ENCODE results near the gene DCLRE1C.
"Not testable (repeated sequence)": the region's sequence is repeated elsewhere in the genome, so short reads cannot be mapped to it uniquely, and the experiment has no call there.

The DCLRE1C gene

DNA sequence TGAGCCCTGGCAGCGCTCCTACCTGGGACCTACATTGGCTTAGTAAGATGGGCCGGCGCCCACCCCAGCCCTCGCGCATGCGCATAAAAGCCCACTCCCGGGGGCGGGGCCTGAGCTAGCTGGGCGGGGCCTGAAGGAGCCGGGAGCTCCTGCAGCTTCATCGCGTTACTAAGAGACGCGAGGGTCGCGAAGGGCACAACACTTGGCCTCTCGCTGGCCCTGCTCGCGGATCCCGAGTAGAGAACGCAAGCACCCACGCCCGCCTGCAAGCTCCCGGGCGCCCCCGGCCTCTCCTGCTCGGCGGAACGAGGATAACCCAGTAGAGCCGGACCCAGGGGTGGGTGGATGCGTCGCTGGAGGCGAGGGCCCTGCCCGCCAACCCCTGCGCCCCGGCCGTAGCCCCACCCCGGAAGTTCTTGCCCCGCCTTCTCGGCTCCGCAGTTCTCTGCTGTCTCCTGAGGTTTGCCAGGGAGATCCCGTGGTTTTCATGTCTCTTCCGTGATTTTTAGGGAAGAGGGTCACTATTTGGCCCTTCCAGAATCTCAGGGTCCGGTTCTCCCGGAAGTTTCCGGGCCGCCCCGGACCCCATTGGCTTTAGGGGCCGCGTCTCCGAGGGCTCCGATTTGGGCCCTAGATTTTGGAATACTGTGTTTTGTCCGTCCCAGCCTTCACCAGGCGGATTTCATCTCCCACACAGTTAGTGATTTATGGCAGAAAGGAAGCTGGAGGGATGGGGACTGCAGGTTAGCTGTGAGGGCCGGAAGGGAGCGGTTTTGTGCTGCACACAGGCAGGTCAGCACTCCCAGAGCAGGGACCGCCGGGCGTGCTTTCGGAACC lies 5.5 kb upstream of the DCLRE1C start, which contains the start of gene MEIG1:
MEIG1 (plus strand) TSS at position 168 of the 837 bp plus-strand sequence. CDS start 7,081 bp downstream, outside the sequence.
- Mint-ChIP-seq H3K4me1 (peaks cover 6% of the 10 kb centered on the region), H3K27ac (peak within 1 kb of the TSS; percentile 95), H3K27me3 (no peaks in the 10 kb centered on the region), H3K36me3 (no peaks in the 10 kb centered on the region), H3K4me3 (peak within 1 kb of the TSS; percentile 94), H3K9me3 (no peaks in the 10 kb centered on the region)
- DNase-seq (ENCODE audit: low spot score in 2 of 2) = peak; percentile 93 to 99
- ATAC-seq (ENCODE audit: low read depth) = peak; percentile 78

DNA sequence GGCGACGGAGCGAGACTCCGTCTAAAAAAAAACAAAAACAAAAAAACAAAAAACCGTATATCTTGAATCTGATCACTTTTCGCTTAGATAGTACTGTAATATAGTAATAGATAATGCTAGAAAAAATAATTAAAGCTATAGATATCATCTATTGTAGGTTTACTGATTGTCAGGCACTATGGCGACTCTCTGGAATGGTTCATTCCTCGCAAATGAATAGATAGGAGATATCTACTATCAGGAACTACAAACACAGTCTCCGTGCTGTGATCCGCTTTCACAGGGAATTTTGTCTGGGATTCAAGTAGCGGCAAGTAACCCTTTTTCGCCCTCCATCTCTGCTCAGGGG lies 5.0 kb upstream of the DCLRE1C start:
- Mint-ChIP-seq H3K27ac (peak overlapping the region; percentile 95), H3K36me3 (no peaks in the 10 kb centered on the region), H3K4me1 (peaks cover 8% of the 10 kb centered on the region), H3K4me3 (peak overlapping the region; percentile 94), H3K9me3 (no peaks in the 10 kb centered on the region), H3K27me3 (no peaks in the 10 kb centered on the region)
- DNase-seq (ENCODE audit: low spot score in 2 of 2) = no peak
- ATAC-seq (ENCODE audit: low read depth) = no peak

DNA sequence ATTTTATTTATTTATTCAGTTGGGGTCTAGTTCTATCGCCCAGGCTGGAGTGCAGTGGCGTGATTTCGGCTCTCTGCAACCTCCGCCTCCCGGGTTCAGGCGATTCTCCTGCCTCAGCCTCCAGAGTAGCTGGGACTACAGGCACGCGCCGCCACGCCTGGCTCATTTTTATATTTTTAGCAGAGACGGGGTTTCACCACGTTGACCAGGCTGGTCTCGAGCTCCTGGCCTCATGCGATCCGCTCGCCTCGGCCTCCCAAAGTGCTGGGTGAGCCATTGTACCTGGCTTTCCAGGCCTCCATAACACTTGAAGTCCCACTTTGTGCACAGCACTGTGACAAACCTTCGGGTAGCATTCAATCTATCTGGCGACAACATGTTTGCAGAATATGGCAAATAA lies 1.0 kb upstream of the DCLRE1C start:
- Mint-ChIP-seq H3K27me3 (no peaks in the 10 kb centered on the region), H3K9me3 (no peaks in the 10 kb centered on the region), H3K4me1 (peaks cover 32% of the 10 kb centered on the region), H3K36me3 (peaks cover 2% of the 10 kb centered on the region), H3K4me3 (no peak overlapping the region), H3K27ac (peak overlapping the region; percentile 90)
- no peak for ATAC-seq (ENCODE audit: low read depth)
- DNase-seq (ENCODE audit: low spot score in 2 of 2) = no peak

DNA sequence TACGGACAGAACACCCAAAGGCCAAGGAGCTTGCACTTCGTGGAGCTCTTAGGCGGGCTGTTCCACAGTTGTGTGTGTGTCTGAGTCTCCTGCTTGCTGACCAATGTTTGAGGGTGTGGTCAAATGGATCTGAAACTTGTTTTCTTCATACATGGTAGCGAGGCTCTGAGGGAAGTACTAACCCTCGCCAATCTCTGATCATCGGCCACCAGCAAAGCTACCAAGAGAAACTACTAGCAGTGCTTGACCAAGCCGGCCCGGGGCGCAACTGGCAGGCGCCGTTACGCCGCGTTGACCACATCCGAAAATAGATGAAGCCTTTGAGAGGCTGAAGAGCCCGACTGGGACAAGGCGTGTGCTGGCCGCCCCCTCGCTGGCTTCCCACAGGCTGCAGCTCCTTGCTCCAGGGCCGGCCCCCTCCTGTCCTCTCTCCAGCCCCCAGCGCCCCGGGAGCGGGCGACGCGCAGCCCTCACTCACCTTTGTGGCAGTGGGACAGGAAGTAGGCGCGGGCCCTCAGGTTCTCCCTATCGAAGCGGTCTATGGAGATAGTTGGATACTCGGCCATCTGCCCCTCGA lies 384 bp downstream of the DCLRE1C start:
- peaks cover 9% of the 10 kb centered on the region for H3K36me3 Mint-ChIP-seq
- H3K9me3 Mint-ChIP-seq = no peaks in the 10 kb centered on the region
- H3K27ac Mint-ChIP-seq = peak overlapping the region; percentile 90
- peak overlapping the region; percentile 88 for H3K4me3 Mint-ChIP-seq
- DNase-seq (ENCODE audit: low spot score in 2 of 2) = no peak
- ATAC-seq (ENCODE audit: low read depth) = peak; percentile 9
- H3K4me1 Mint-ChIP-seq = peaks cover 34% of the 10 kb centered on the region
- H3K27me3 Mint-ChIP-seq = no peaks in the 10 kb centered on the region

DNA sequence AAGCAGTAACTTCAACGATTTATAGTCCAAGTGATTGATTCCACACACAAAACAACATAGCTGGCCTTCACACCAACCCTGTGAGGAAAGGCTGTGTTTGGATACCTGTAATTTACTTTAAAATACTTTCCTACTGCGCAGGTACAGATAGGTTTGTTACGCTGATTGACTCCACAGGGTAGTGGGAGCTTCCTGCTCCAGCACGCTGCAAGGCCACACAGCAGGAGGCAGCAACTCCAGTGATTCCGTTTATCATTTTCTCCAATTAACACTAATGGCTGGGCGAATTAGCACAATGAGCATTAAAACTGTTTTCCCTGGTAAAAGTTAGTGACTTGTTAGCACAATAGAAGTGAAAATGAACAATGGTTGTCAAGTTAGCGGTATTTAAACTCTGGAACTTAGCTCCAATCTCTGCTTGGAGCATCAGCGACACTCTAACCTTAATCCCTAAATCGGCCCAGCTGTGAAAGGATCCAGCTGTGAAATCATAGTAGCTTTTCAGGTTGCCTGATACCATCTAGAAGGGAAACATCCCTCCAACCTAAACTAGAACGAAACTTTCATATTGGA lies 959 bp downstream of the DCLRE1C start:
- Mint-ChIP-seq H3K4me1 (peaks cover 33% of the 10 kb centered on the region), H3K27me3 (no peaks in the 10 kb centered on the region), H3K27ac (peak overlapping the region; percentile 90), H3K36me3 (peaks cover 10% of the 10 kb centered on the region), H3K4me3 (peak overlapping the region; percentile 88), H3K9me3 (no peaks in the 10 kb centered on the region)
- DNase-seq (ENCODE audit: low spot score in 2 of 2) (no peak), ATAC-seq (ENCODE audit: low read depth) (no peak)

DNA sequence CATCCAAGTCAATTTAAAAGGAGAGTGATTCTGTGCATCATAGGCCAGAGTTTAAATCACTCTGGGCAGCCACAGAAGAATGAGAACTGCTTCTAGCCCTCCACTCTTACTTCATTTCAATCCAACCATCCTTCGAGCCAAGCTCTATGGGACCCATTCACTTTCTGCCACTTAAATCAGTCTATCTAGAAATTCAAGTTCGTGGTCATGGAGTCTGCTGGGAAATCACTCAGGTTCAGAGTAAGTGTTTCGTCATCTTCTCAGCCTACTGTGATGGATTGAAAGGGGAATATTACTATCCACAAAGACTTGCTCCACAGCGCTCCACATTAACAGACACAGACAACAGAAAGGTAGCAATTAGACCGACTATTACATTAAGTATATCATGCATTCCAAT lies 4.6 kb downstream of the DCLRE1C start:
- peaks cover 29% of the 10 kb centered on the region for H3K4me1 Mint-ChIP-seq

DNA sequence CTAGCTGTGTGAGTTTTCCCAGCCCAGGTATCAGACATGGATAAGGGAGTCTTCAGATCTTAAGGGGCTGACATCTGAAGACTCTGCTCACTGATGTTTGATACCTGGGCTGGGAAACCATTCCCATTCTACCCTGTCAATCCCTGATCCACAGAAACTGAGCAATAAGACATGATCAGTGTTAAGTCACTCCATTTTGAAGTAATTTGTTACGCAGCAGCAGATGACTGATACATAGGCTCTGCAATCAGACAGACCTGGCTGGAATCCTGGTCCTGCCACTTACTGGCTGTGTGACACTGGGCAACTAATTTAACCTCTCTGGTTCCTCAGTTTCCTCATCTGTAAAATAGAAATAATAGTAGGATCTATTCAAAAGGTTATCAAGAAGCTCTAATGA lies 6.6 kb downstream of the DCLRE1C start:
- no peak overlapping the region for H3K4me3 Mint-ChIP-seq
- H3K4me1 Mint-ChIP-seq = peaks cover 22% of the 10 kb centered on the region
- DNase-seq (ENCODE audit: low spot score in 2 of 2) (no peak), ATAC-seq (ENCODE audit: low read depth) (no peak)
- peaks cover 26% of the 10 kb centered on the region for H3K36me3 Mint-ChIP-seq
- H3K9me3 Mint-ChIP-seq = no peaks in the 10 kb centered on the region
- no peaks in the 10 kb centered on the region for H3K27me3 Mint-ChIP-seq
- no peak overlapping the region for H3K27ac Mint-ChIP-seq

More for the DNA sequence above, 4.6 kb downstream of the DCLRE1C start:
- H3K36me3 Mint-ChIP-seq = peaks cover 19% of the 10 kb centered on the region
- no peaks in the 10 kb centered on the region for H3K27me3 Mint-ChIP-seq
- H3K4me3 Mint-ChIP-seq = no peak overlapping the region
- H3K27ac Mint-ChIP-seq = no peak overlapping the region
- DNase-seq (ENCODE audit: low spot score in 2 of 2) = no peak
- no peak for ATAC-seq (ENCODE audit: low read depth)
- no peaks in the 10 kb centered on the region for H3K9me3 Mint-ChIP-seq

DNA sequence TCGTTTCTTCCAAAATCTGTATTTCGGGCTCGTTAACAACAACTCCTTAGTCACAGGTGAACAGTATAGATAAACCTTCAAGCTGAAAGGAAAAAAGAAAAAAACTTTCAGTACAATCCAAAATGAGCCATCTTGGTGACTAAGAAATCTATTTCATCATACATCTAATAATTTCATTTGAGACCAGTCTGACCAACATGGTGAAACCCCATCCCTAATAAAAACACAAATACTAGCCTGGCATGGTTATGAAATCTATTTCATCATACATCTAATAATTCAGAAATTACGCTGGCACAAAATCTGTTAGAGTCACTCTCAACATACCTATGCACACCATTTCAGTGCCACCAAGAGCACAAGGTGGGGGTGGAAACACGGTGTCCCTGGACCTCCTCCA lies 8.8 kb downstream of the DCLRE1C start:
- H3K4me3 Mint-ChIP-seq = no peak overlapping the region
- H3K36me3 Mint-ChIP-seq = peaks cover 26% of the 10 kb centered on the region
- ATAC-seq (ENCODE audit: low read depth) (no peak), DNase-seq (ENCODE audit: low spot score in 2 of 2) (no peak)
- no peaks in the 10 kb centered on the region for H3K9me3 Mint-ChIP-seq
- H3K27ac Mint-ChIP-seq = no peak overlapping the region
- H3K4me1 Mint-ChIP-seq = peaks cover 13% of the 10 kb centered on the region
- no peaks in the 10 kb centered on the region for H3K27me3 Mint-ChIP-seq

DNA sequence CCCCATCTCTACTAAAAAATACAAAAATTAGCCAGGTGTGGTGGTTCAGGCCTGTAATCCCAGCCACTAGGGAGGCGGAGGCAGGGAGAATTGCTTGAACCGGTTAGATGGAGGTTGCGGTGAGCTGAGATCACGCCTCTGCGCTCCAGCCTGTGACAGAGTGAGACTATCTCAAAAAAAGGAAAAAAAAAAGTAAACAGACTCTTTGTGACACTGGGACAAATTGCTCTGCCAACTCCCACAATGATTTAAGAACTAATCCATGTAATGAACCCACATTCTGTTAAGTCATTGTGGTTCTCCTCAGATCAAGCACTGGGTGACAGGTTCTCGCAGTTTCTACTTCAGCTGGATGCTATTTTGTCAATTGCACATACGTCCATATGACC lies 11.0 kb downstream of the DCLRE1C start:
- Mint-ChIP-seq H3K4me1 (peaks cover 11% of the 10 kb centered on the region), H3K36me3 (peaks cover 23% of the 10 kb centered on the region)

DNA sequence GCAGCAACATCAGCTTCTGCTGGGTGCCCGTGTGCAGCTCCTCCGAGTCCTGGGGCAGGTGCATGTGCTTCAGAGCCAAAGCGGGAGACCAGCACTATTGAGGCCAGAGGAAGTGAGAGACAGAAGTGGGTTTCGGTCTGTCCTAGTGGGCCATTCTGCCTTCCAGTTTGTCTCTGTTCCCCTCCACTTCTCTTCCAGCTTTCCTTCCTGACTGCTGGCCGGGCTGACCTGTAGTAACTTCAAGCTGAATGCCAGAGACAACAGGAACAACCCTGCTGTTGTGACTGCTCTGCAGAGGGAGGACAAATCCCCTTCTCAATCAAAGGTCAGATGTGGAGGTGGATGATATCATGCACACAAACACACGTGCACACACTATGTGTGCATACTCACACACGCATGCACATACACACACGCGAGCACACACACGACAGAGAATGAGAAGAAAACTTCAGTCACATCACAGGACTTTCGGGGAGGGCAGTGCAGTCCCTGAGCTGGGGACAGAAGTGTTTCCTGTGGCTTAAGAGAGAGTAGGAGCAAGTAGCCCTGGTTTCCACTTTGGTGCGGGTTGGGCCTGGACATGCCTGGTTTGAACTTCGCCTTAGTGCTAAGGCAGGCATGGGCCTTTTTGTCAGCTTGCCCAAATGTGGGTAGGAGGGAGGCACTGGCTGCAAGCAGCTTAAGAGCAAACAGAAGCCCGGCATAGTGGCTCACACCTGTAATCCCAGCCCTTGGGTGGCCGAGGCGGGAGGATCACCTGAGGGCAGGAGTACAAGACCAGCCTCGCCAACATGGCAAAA lies 11.5 kb downstream of the DCLRE1C start:
- Mint-ChIP-seq H3K27ac (peak overlapping the region; percentile 46), H3K36me3 (peaks cover 24% of the 10 kb centered on the region), H3K4me1 (peaks cover 12% of the 10 kb centered on the region)
- not testable (repeated sequence) for H3K27me3 Mint-ChIP-seq; DNase-seq (ENCODE audit: low spot score in 2 of 2); H3K4me3 Mint-ChIP-seq; H3K9me3 Mint-ChIP-seq
- ATAC-seq (ENCODE audit: low read depth) = peak; percentile 68

More for the DNA sequence above, 11.0 kb downstream of the DCLRE1C start:
- ATAC-seq (ENCODE audit: low read depth); H3K4me3 Mint-ChIP-seq; DNase-seq (ENCODE audit: low spot score in 2 of 2); H3K27me3 Mint-ChIP-seq; H3K9me3 Mint-ChIP-seq: not testable (repeated sequence)
- H3K27ac Mint-ChIP-seq = peak overlapping the region; percentile 46

DNA sequence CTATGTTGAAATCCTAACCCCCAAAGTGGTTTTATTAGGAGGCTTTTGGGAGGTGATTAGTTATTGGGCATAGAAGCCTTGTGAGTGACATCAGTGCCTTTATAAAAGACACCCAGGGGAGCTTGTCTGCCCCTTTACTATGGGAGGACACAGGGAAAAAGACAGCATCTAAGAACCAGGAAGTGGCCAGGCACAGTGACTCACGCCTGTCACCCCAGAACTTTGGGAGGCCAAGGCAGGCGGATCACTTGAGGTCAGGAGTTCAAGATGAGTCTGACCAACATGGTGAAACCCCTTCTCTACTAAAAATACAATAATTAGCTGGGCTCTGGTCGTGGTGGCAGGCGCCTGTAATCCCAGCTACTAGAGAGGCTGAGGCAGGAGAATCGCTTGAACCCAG lies 14.9 kb downstream of the DCLRE1C start:
- not testable (repeated sequence) for H3K9me3 Mint-ChIP-seq; H3K4me3 Mint-ChIP-seq; ATAC-seq (ENCODE audit: low read depth); H3K27me3 Mint-ChIP-seq; H3K27ac Mint-ChIP-seq; DNase-seq (ENCODE audit: low spot score in 2 of 2)
- peaks cover 27% of the 10 kb centered on the region for H3K36me3 Mint-ChIP-seq
- peaks cover 14% of the 10 kb centered on the region for H3K4me1 Mint-ChIP-seq

DNA sequence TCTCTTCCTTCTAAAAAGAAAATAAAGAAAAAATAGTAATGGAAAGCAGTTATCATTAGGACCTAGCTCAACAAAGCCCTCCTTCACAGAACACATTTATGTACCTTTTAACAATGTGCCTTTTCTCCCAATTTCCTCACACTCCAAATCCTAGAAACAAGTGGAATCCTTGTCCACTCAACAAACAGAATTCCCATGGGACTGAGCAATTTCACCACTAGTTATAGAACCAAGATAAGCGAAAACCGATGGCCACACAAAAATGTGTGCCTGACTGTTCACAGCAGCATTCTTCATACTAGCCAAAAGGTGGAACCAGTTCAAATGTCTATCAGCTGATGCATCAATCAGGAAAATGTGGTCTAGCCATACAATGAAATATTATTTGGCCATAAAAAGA lies 17.3 kb downstream of the DCLRE1C start:
- ATAC-seq (ENCODE audit: low read depth) (no peak), DNase-seq (ENCODE audit: low spot score in 2 of 2) (no peak)
- H3K9me3 Mint-ChIP-seq = no peaks in the 10 kb centered on the region
- H3K4me1 Mint-ChIP-seq = peaks cover 6% of the 10 kb centered on the region
- H3K27me3 Mint-ChIP-seq = no peaks in the 10 kb centered on the region
- peak overlapping the region; percentile 72 for H3K27ac Mint-ChIP-seq
- peaks cover 34% of the 10 kb centered on the region for H3K36me3 Mint-ChIP-seq
- no peak overlapping the region for H3K4me3 Mint-ChIP-seq

DNA sequence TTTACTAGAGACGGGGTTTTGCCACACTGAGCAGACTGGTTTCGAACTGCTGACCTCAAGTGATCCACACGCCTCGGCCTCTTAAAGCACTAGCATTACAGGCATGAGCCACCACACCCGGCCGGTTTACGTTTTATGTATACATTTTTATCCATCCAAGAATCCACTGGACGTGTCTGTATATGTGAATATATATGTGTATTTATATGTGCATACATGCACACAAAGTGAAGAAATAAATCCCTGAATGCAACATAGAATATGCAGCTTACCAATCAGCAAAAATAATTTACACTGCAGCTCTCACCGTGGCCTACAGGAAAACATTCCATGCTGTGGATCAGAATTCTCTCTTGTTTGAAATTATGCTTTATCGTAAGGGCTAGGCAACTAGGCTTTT lies 23.3 kb downstream of the DCLRE1C start:
- no peak overlapping the region for H3K27ac Mint-ChIP-seq
- no peaks in the 10 kb centered on the region for H3K27me3 Mint-ChIP-seq
- H3K4me3 Mint-ChIP-seq = no peak overlapping the region
- ATAC-seq (ENCODE audit: low read depth) (no peak), DNase-seq (ENCODE audit: low spot score in 2 of 2) (no peak)
- H3K36me3 Mint-ChIP-seq = peaks cover 37% of the 10 kb centered on the region
- H3K9me3 Mint-ChIP-seq = no peaks in the 10 kb centered on the region
- peaks cover 16% of the 10 kb centered on the region for H3K4me1 Mint-ChIP-seq

All from memory B cell (primary cell).